Gastrocnemius medialis (tissue), 4 donors: ENCODE results near the gene CCR3. TPM values are rescaled to one million over a fixed set of nuclear protein-coding genes. Genes with fewer than 3 reads are reported as not detected.

Experiments
- ATAC-seq, 2 donors: fragments of 150-250 bp; one replicate each; pipeline ENCODE4 v1.9.1; 2016
- DNase-seq, 2 donors: peaks; one replicate each; pipeline ENCODE4 v3.0.0-alpha.2; 2019
- H3K27ac ChIP-seq, 4 donors: fragments of 200-600 bp; sonication (generic); 1 replicate in 1 of 4; 2 replicates in 3 of 4; pipeline ENCODE4 v1.5.1; 2016 to 2018; ENCODE audit warnings: mild to moderate bottlenecking in 2 of 4, moderate library complexity in 1 of 4
- H3K27me3 ChIP-seq, 3 donors: fragments of 200-600 bp; sonication (generic) in 2 of 3; 1 replicate in 1 of 3; 2 replicates in 2 of 3; pipeline versions ENCODE4 v1.5.1 to v1.6.0; 2016 to 2019; ENCODE audit warnings: mild to moderate bottlenecking in 1 of 3, moderate library complexity in 1 of 3
- H3K36me3 ChIP-seq, 2 donors: fragments of 200-600 bp; sonication (generic) in 1 of 2; one replicate each; pipeline ENCODE4 v1.5.1; 2017 to 2018
- H3K4me1 ChIP-seq, 2 donors: fragments of 200-600 bp; sonication (generic) in 1 of 2; one replicate each; pipeline ENCODE4 v1.5.1; 2016 to 2017; ENCODE audit warnings: mild to moderate bottlenecking in 2 of 2
- H3K4me3 ChIP-seq, 4 donors: fragments of 200-600 bp; sonication (generic) in 3 of 4; 1 replicate in 1 of 4; 2 replicates in 3 of 4; pipeline ENCODE4 v1.5.1; 2016 to 2019; ENCODE audit warnings: mild to moderate bottlenecking in 2 of 4
- H3K9me3 ChIP-seq, 3 donors: fragments of 200-600 bp; sonication (generic) in 2 of 3; 1 replicate in 1 of 3; 2 replicates in 2 of 3; pipeline ENCODE4 v1.5.1; 2016 to 2019
- POLR2A ChIP-seq, 2 donors: fragments of 450-650 bp; IDR thresholded peaks; one replicate each; pipeline ENCODE4 v1.6.1; 2017; ENCODE audit warnings: antibody characterized with exemption in 2 of 2, mild to moderate bottlenecking in 2 of 2, moderate library complexity in 2 of 2
- in situ Hi-C, 4 donors: fragments of 200-750 bp; cut with MboI; loops; one replicate each; pipeline versions ENCODE4 v1.15.0 to v1.8.0; 2017; ENCODE audit warnings: low sequenced_read_pairs in 4 of 4
- intact Hi-C: fragments of 100-400 bp; cut with DNase I; formaldehyde crosslinking; loops from one replicate; pipeline ENCODE4 v1.15.1; 2023; ENCODE audit warnings: low total_unique reads
- total RNA-seq, 4 donors: library from RNA; depleted of rRNA; stranded (reverse); fragments of >200 nt; gene quantifications; one replicate each; pipeline versions ENCODE4 v1.1.0 to v1.2.3, GENCODE V29; 2016
- TF ChIP-seq, protein P1 (sequence below), 5 experiments: fragments of 450-650 bp in 3 of 5; fragments of 200-600 bp in 2 of 5; sonication (generic) in 2 of 5; IDR thresholded peaks in 4 of 5; conservative IDR thresholded peaks in 1 of 5; 1 replicate in 4 of 5; 2 replicates in 1 of 5; pipeline ENCODE4 v1.5.1; 2016 to 2019; ENCODE audit warnings: antibody characterized with exemption in 5 of 5, mild to moderate bottlenecking in 3 of 5, moderate library complexity in 3 of 5

Gene CCR3
- total RNA-seq, 4 donors from 2014 or later = not detected

DNA sequence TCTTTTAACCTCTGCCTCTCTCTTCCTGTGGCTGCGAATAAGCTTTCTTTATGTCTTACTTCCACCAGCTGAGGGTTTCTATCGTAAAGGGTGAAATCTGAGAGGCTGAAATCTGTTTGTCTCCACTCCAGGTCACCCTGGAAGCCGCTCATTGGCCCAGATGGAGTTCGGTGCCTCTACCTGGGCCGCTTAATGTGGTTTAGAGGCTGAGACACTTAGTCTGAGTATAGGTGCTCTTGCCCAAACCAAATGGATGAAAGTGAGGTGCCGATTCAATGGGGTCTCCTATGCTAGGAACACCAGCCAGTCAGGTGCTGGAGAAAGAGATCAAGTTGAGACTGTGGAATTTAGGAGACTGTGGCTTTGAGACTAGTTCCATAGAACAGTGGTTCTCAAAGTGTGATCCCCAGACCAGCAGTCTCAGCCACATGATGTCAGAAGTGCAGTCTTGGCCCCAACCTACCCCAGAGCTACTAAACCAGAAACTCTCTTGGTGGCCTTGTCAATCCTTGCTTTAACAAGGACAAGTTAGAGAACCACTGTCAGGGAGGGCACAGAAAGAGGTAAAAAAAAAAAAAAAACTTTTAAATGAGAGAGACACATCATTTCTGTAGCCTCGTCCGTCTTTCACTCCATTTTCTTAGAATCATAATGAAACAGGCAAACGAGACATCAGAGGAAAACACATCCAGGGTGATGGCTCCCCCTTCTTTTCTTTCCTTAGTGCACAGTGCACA, 56.8 kb downstream of the CCR3 start:
- Histone ChIP-seq H3K36me3 (no peaks in the 10 kb centered on the region), H3K27me3 (no peaks in the 10 kb centered on the region), H3K27ac (no peak overlapping the region), H3K4me3 (no peak overlapping the region), H3K4me1 (no peaks in the 10 kb centered on the region), H3K9me3 (no peaks in the 10 kb centered on the region)
- in situ Hi-C loops = no loop called here
- DNase-seq (no peak), ATAC-seq (no peak)
- no peak for TF ChIP-seq POLR2A (IDR thresholded peaks at IDR 0.05)
- TF ChIP-seq, protein P1, sequence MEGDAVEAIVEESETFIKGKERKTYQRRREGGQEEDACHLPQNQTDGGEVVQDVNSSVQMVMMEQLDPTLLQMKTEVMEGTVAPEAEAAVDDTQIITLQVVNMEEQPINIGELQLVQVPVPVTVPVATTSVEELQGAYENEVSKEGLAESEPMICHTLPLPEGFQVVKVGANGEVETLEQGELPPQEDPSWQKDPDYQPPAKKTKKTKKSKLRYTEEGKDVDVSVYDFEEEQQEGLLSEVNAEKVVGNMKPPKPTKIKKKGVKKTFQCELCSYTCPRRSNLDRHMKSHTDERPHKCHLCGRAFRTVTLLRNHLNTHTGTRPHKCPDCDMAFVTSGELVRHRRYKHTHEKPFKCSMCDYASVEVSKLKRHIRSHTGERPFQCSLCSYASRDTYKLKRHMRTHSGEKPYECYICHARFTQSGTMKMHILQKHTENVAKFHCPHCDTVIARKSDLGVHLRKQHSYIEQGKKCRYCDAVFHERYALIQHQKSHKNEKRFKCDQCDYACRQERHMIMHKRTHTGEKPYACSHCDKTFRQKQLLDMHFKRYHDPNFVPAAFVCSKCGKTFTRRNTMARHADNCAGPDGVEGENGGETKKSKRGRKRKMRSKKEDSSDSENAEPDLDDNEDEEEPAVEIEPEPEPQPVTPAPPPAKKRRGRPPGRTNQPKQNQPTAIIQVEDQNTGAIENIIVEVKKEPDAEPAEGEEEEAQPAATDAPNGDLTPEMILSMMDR (IDR thresholded peaks at IDR 0.05 in 4 of 5, conservative IDR thresholded peaks at IDR 0.05 in 1 of 5) = no peak
- intact Hi-C loops = no loop called here

DNA sequence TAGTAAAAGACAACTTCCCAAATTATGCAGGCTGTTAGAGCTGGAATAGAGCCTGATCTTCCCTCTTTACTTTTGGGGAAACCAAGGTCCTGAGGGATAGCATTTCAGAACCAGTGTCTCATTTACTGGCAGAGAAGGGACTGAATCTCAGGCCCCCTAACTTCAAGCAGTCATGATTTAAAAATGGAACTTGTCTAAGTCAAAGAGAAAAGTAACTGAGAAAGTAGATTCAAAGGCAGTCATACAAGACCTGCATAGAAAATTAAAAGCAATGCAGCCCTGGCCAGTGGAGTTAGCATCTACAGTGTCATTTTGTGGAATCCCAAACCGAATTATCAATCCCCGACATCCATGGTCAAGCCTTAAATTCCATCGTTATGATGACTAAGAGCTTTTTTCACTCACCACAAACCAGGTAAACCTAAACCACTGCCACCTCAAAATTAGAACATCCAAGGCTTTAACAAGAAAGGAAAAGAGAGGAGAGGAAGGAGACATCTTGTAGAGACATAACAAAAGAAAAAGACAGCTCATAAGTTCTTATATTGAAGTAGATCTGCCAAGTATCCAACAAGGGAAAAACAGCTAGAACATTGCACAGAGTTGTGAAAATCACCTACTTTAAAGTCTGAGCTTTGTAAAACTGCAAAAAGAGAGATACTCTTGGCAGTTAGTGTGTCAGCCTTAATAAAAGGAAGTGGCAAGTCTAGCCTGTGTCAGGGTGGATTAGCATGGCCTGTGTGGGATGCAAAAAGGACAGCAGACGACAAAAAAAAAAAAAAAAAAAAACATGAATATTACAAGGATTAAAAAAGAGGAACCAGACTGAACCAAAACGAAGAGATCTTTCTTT, 57.6 kb downstream of the CCR3 start:
- DNase-seq = no peak
- H3K4me1 ChIP-seq = no peaks in the 10 kb centered on the region
- TF ChIP-seq, protein P1 (IDR thresholded peaks at IDR 0.05 in 4 of 5, conservative IDR thresholded peaks at IDR 0.05 in 1 of 5) = no peak
- no peak for TF ChIP-seq POLR2A (IDR thresholded peaks at IDR 0.05)
- H3K27ac ChIP-seq = no peak overlapping the region
- no peaks in the 10 kb centered on the region for H3K36me3 ChIP-seq
- H3K4me3 ChIP-seq = no peak overlapping the region
- H3K9me3 ChIP-seq = no peaks in the 10 kb centered on the region
- in situ Hi-C loops (no loop called here), intact Hi-C loops (no loop called here)
- H3K27me3 ChIP-seq = no peaks in the 10 kb centered on the region
- no peak for ATAC-seq

DNA sequence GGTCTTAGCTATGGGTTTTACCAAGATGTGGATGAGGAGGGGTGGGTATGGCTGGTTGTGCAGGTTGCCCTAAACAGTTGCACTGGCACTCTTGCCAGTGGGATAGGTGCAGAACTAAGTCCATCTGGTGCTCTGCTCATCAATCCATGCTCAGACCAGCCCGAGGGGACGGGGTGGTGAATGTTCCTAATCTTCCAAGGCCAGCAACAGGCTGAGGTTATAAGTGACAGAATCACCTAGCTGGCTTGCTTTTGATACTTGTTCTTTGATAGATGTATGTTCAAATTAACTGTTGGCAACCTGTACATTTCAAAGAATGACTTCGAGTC, 58.2 kb downstream of the CCR3 start:
- in situ Hi-C loops = no loop called here
- no peak for TF ChIP-seq POLR2A (IDR thresholded peaks at IDR 0.05)
- TF ChIP-seq, protein P1 (IDR thresholded peaks at IDR 0.05 in 4 of 5, conservative IDR thresholded peaks at IDR 0.05 in 1 of 5) = no peak
- Histone ChIP-seq H3K4me1 (no peaks in the 10 kb centered on the region), H3K9me3 (no peaks in the 10 kb centered on the region), H3K27ac (no peak overlapping the region), H3K4me3 (no peak overlapping the region), H3K36me3 (no peaks in the 10 kb centered on the region), H3K27me3 (no peaks in the 10 kb centered on the region)
- ATAC-seq (no peak), DNase-seq (no peak)
- intact Hi-C loops = no loop called here

DNA sequence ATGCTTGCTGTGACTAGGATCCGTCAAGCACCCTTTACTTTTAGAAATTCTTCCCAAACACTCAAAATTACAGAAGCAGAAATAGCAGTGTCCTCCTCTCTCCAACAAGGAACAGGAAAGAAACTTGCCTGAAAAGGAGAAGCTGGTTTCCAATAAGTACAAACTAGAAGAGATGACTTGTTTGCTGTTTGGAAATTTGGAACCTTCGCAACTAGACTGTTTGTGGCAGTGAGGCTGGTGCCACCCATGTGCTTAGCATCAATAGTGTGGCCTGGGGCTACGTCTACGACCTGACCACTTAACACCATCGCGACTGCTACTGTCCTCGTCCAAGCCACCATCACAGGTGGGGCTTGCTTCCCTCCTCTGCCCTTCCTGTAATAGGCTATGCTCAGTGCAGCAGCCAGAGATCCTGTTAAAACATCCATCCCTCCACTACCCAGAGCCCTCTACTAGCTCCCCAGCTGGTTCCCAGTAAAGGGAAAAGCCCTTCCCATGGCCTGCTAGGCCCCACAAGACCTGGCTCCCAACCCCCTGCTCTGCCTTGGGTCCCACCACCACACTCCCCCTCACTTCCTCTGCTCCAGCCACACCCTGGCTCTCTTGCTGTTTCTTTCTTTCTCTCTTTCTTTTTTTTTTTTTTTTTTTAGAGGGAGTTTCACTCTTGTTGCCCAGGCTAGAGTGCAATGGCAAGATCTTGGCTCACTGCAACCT, 59.0 kb downstream of the CCR3 start:
- H3K4me1 ChIP-seq = no peaks in the 10 kb centered on the region
- no peaks in the 10 kb centered on the region for H3K9me3 ChIP-seq
- TF ChIP-seq, protein P1 (IDR thresholded peaks at IDR 0.05 in 4 of 5, conservative IDR thresholded peaks at IDR 0.05 in 1 of 5) = no peak
- no peak for TF ChIP-seq POLR2A (IDR thresholded peaks at IDR 0.05)
- no peaks in the 10 kb centered on the region for H3K27me3 ChIP-seq
- ATAC-seq (no peak), DNase-seq (no peak)
- H3K36me3 ChIP-seq = no peaks in the 10 kb centered on the region
- no peak overlapping the region for H3K4me3 ChIP-seq
- in situ Hi-C loops = no loop called here
- intact Hi-C loops = no loop called here
- no peak overlapping the region for H3K27ac ChIP-seq
